K562 (cell line): ENCODE data around the gene AGBL1. TPM values are rescaled to one million over a fixed set of nuclear protein-coding genes. Genes with fewer than 3 reads are reported as not detected.

Source experiments
- ATAC-seq: fragments of 200-7000 bp; cut with Tn5 transposase; 3 replicates; pipeline ENCODE4 v1.9.1; 2020; ENCODE audit warnings: moderate library complexity
- BruUV-seq: library from RNA; stranded (reverse); fragments of 400-500 nt; replicated peaks from 2 replicates; lab custom pipeline; 2021; lab: Mats Ljungman, UMichigan
- CTCF ChIA-PET: fragments of 300-600 bp; formaldehyde crosslinking; extraction: SDS; loops from one replicate; lab custom pipeline; 2021; ENCODE audit warnings: low intra/inter-chr PET ratio; lab: Yijun Ruan, JAX
- POLR2A ChIA-PET: fragments of 300-600, 350-650 bp; sonication (Branson Sonifier 250); formaldehyde crosslinking; extraction: SDS; loops from one replicate; lab custom pipeline; 2021; ENCODE audit warnings: antibody characterized with exemption, inconsistent platforms; lab: Yijun Ruan, JAX
- DNase-seq, 4 experiments: peaks; one replicate each; pipeline versions ENCODE4 v3.0.0 to v3.0.0-alpha.2; 2011 to 2018; ENCODE audit warnings: low spot score in 3 of 4, mixed read lengths in 3 of 4; ENCODE audit errors: extremely low read depth in 1 of 4
- FAIRE-seq: peaks from 2 replicates; lab custom pipeline; 2011; peaks lifted over from hg19 to GRCh38; lab: Jason Lieb, UNC
- H2AFZ ChIP-seq: 2 replicates; pipeline ENCODE4 v1.6.0; 2011; ENCODE audit warnings: low read depth, low read length, control low read depth, inconsistent platforms
- H3K27ac ChIP-seq: fragments of 200-600 bp; 3 replicates; pipeline ENCODE4 v1.8.0; 2011; ENCODE audit warnings: low read depth, mild to moderate bottlenecking, control low read depth, inconsistent platforms, low read length, moderate library complexity, mixed read lengths; ENCODE audit errors: extremely low read depth
- H3K27me3 ChIP-seq, 2 experiments: fragments of 300-600 bp in 1 of 2; 2 replicates in 1 of 2; 3 replicates in 1 of 2; pipeline versions ENCODE4 v1.6.0 to v1.8.0; 2011; ENCODE audit warnings: inconsistent platforms in 2 of 2, low read length in 2 of 2, mild to moderate bottlenecking in 1 of 2, mixed read lengths in 1 of 2, moderate library complexity in 1 of 2; ENCODE audit not compliant: control insufficient read depth in 2 of 2, insufficient read depth in 2 of 2
- H3K36me3 ChIP-seq: fragments of 300-600 bp; 3 replicates; pipeline ENCODE4 v1.8.0; 2011; ENCODE audit warnings: mild to moderate bottlenecking, low read length, inconsistent platforms; ENCODE audit not compliant: control insufficient read depth, insufficient read depth
- H3K4me1 ChIP-seq, 2 experiments: fragments of 200-600 bp in 1 of 2; replicated peaks in 1 of 2; 2 replicates in 1 of 2; 3 replicates in 1 of 2; pipeline versions ENCODE4 v1.5.1 to v1.8.0; 2011; ENCODE audit warnings: inconsistent platforms in 2 of 2, low read length in 2 of 2, mild to moderate bottlenecking in 1 of 2, mixed read lengths in 1 of 2, moderate library complexity in 1 of 2; ENCODE audit not compliant: control insufficient read depth in 2 of 2, insufficient read depth in 2 of 2
- H3K4me2 ChIP-seq: 2 replicates; pipeline ENCODE4 v1.6.1; 2011; ENCODE audit warnings: low read length, control low read depth, inconsistent platforms, mixed read lengths; ENCODE audit not compliant: insufficient read depth
- H3K4me3 ChIP-seq: fragments of 200-600 bp; sonication (generic), shearing (Covaris generic); 2 replicates; pipeline ENCODE4 v1.5.1; 2016; ENCODE audit warnings: control low read depth, inconsistent platforms
- H3K79me2 ChIP-seq: fragments of 200-600 bp; 3 replicates; pipeline ENCODE4 v1.8.0; 2011; ENCODE audit warnings: low read length, inconsistent platforms; ENCODE audit not compliant: control insufficient read depth, insufficient read depth
- H3K9ac ChIP-seq, 2 experiments: 2 replicates each; pipeline versions ENCODE4 v1.6.0 to v1.6.1; 2011; ENCODE audit warnings: low read depth in 2 of 2, low read length in 2 of 2, control low read depth in 1 of 2, inconsistent platforms in 1 of 2, mild to moderate bottlenecking in 1 of 2, mixed read lengths in 1 of 2; ENCODE audit not compliant: insufficient read depth in 1 of 2
- H3K9me1 ChIP-seq: one replicate; pipeline ENCODE4 v1.6.0; 2011; ENCODE audit warnings: inconsistent platforms, mild to moderate bottlenecking, low read length, moderate library complexity; ENCODE audit not compliant: control insufficient read depth, insufficient read depth
- H3K9me3 ChIP-seq: replicated peaks from 2 replicates; pipeline ENCODE4 v1.5.1; 2011; ENCODE audit warnings: low read depth, low read length, inconsistent platforms; ENCODE audit not compliant: control insufficient read depth, insufficient read depth
- H4K20me1 ChIP-seq: replicated peaks from 2 replicates; pipeline ENCODE4 v1.6.1; 2011; ENCODE audit warnings: low read length, inconsistent platforms, mixed read lengths; ENCODE audit not compliant: control insufficient read depth, insufficient read depth
- CBFA2T2 ChIP-seq: fragments of 450-650 bp; conservative IDR thresholded peaks from 2 replicates; pipeline ENCODE4 v1.6.1; 2017; ENCODE audit warnings: mild to moderate bottlenecking
- CTCFL ChIP-seq: IDR thresholded peaks from 2 replicates; pipeline ENCODE4 v1.6.1; 2011; ENCODE audit warnings: borderline replicate concordance, low read depth, mild to moderate bottlenecking, moderate library complexity, low read length; ENCODE audit not compliant: insufficient read depth, poor library complexity, severe bottlenecking
- HNRNPL ChIP-seq: fragments of 200-400 bp; formaldehyde crosslinking; IDR thresholded peaks from 2 replicates; pipeline ENCODE4 v1.6.1; 2017; ENCODE audit warnings: low read depth, mild to moderate bottlenecking, low read length
- TOE1 ChIP-seq, 2 experiments: fragments of 450-650 bp in 1 of 2; sonication (generic) in 1 of 2; formaldehyde crosslinking in 1 of 2; IDR thresholded peaks; 2 replicates each; pipeline versions ENCODE4 v1.7.1 to v1.8.0; 2016 to 2022; ENCODE audit warnings: borderline replicate concordance in 2 of 2, mild to moderate bottlenecking in 2 of 2, antibody characterized with exemption in 1 of 2, inconsistent platforms in 1 of 2, low read depth in 1 of 2, missing genetic modification reagents in 1 of 2, moderate library complexity in 1 of 2
- WGBS: fragments of 100-300 bp; shearing (Covaris generic); methylation state at CpG from one replicate; pipeline ENCODE4 v1.1.6; 2016; ENCODE audit warnings: low coverage, mixed read lengths; ENCODE audit not compliant: insufficient coverage; ENCODE audit errors: missing lambda C conversion rate; 5-methylcytosine and 5-hydroxymethylcytosine counted together
- in situ Hi-C: fragments of 300-500 bp; cut with MboI; formaldehyde crosslinking; loops from 4 replicates; pipeline ENCODE4 v1.15.0; 2018; ENCODE audit warnings: inconsistent platforms, mixed read lengths
- intact Hi-C: fragments of 100-400 bp; cut with micrococcal nuclease; formaldehyde crosslinking; loops from 2 replicates; pipeline ENCODE4 v1.14.2; 2022
- polyA plus RNA-seq, 8 experiments: library from polyadenylated mRNA; depleted of rRNA in 4 of 8; stranded (reverse) in 5 of 8; unstranded in 3 of 8; fragments of >200 nt; fragmentation: Nextera tagmentation in 2 of 8; fragmentation: Illumina TruSeq in 1 of 8; extraction: Ambion mirVana in 2 of 8; extraction: Trizol in 1 of 8; gene quantifications; 2 replicates each; pipeline versions ENCODE4 v1.2.1 to v1.2.3, GENCODE V29; 2011 to 2014; ENCODE audit warnings: inconsistent platforms in 1 of 8, missing spikeins in 1 of 8
- total RNA-seq, 7 experiments: library from RNA; depleted of rRNA in 6 of 7; stranded (reverse); fragments of >200 nt in 6 of 7; fragmentation: Illumina TruSeq in 2 of 7; extraction: Trizol in 2 of 7; gene quantifications; 2 replicates each; pipeline versions ENCODE4 v1.2.1 to v1.2.3, GENCODE V29; 2011 to 2021; ENCODE audit warnings: low replicate concordance in 1 of 7
- TF ChIP-seq, protein P1 (sequence below): fragments of 250-450 bp; sonication (Bioruptor Pico); IDR thresholded peaks from 2 replicates; pipeline ENCODE4 v1.5.1; 2021; ENCODE audit warnings: mild to moderate bottlenecking
- TF ChIP-seq, protein P2 (sequence below): fragments of 450-650 bp; IDR thresholded peaks from 2 replicates; pipeline ENCODE4 v1.7.1; 2018; ENCODE audit warnings: mild to moderate bottlenecking, low read depth; ENCODE audit not compliant: partially characterized antibody

The AGBL1 gene
- total and polyA plus RNA-seq, 9 of the 15 experiments (the other 6 are each of a cell fraction or from before 2014, with no cell fraction given), result not detected

GRCh38 chr15:86550075-86550474, 470.4 kb downstream of the AGBL1 start:
- no peak for DNase-seq
- Histone ChIP-seq H4K20me1 (no peaks in the 10 kb centered on the region), H3K36me3 (no peaks in the 10 kb centered on the region), H3K79me2 (no peaks in the 10 kb centered on the region), H3K27me3 (no peaks in the 10 kb centered on the region), H2AFZ (no peak overlapping the region), H3K9me3 (no peaks in the 10 kb centered on the region), H3K4me2 (no peak overlapping the region), H3K9me1 (no peaks in the 10 kb centered on the region), H3K4me1 (no peaks in the 10 kb centered on the region), H3K9ac (no peak overlapping the region), H3K27ac (no peak overlapping the region), H3K4me3 (no peak overlapping the region)
- intact Hi-C loops, result no loop called here
- CTCF ChIA-PET, result no interaction called here
- no peak for TF ChIP-seq CBFA2T2
- no peak for TF ChIP-seq TOE1 (IDR thresholded peaks at IDR 0.05; ENCODE audit: borderline replicate concordance)
- TF ChIP-seq TOE1 (CRISPR knock-in tag; IDR thresholded peaks at IDR 0.05; ENCODE audit: borderline replicate concordance, low read depth), result no peak
- TF ChIP-seq, protein P1, sequence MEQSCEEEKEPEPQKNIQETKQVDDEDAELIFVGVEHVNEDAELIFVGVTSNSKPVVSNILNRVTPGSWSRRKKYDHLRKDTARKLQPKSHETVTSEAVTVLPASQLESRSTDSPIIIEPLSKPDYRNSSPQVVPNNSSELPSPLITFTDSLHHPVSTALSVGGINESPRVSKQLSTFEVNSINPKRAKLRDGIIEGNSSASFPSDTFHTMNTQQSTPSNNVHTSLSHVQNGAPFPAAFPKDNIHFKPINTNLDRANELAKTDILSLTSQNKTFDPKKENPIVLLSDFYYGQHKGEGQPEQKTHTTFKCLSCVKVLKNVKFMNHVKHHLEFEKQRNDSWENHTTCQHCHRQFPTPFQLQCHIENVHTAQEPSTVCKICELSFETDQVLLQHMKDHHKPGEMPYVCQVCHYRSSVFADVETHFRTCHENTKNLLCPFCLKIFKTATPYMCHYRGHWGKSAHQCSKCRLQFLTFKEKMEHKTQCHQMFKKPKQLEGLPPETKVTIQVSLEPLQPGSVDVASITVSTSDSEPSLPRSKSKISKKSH (CRISPR knock-in tag), result no peak
- TF ChIP-seq, protein P2, sequence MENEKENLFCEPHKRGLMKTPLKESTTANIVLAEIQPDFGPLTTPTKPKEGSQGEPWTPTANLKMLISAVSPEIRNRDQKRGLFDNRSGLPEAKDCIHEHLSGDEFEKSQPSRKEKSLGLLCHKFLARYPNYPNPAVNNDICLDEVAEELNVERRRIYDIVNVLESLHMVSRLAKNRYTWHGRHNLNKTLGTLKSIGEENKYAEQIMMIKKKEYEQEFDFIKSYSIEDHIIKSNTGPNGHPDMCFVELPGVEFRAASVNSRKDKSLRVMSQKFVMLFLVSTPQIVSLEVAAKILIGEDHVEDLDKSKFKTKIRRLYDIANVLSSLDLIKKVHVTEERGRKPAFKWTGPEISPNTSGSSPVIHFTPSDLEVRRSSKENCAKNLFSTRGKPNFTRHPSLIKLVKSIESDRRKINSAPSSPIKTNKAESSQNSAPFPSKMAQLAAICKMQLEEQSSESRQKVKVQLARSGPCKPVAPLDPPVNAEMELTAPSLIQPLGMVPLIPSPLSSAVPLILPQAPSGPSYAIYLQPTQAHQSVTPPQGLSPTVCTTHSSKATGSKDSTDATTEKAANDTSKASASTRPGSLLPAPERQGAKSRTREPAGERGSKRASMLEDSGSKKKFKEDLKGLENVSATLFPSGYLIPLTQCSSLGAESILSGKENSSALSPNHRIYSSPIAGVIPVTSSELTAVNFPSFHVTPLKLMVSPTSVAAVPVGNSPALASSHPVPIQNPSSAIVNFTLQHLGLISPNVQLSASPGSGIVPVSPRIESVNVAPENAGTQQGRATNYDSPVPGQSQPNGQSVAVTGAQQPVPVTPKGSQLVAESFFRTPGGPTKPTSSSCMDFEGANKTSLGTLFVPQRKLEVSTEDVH, result no peak
- no peak for TF ChIP-seq HNRNPL
- no peak for TF ChIP-seq CTCFL
- BruUV-seq, result no TSS peak
- ATAC-seq, result no peak
- 0% methylated on average over 1 of the region's 1 CpG for WGBS
- POLR2A ChIA-PET, result no interaction called here
- in situ Hi-C loops, result no loop called here
- no peak for FAIRE-seq
